WI38 (cell line): ENCODE results near the gene SRD5A1.

Experiments used
- H3K4me3 ChIP-seq: 2 replicates; pipeline ENCODE4 v1.5.1; 2011; ENCODE audit warnings: low read depth, mild to moderate bottlenecking, control low read depth, low read length
- TF ChIP-seq, protein P1 (sequence below): IDR thresholded peaks from 2 replicates; pipeline ENCODE4 v1.5.1; 2012; ENCODE audit warnings: low read depth, mild to moderate bottlenecking, control low read depth, low read length

The SRD5A1 gene

DNA sequence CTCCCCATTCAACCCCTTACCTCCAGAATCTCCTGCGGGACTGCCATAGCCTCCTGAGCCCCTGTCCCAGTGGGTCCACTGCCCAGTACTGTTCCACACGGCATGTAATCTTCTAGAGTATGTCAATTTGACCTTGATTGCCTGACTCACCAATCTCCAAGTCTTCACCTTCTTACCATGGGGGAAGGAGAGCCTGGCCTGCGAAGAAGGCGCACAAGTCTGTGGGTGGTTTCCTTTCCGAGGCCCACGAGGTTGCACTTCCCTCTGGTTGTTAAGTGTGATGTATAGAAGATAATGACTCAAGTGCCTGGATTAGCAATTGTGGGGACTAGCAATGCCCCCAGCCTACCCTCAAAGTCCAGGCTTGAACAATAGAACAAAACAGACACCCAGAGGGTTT, 71.8 kb downstream of the SRD5A1 start:
- TF ChIP-seq, protein P1, sequence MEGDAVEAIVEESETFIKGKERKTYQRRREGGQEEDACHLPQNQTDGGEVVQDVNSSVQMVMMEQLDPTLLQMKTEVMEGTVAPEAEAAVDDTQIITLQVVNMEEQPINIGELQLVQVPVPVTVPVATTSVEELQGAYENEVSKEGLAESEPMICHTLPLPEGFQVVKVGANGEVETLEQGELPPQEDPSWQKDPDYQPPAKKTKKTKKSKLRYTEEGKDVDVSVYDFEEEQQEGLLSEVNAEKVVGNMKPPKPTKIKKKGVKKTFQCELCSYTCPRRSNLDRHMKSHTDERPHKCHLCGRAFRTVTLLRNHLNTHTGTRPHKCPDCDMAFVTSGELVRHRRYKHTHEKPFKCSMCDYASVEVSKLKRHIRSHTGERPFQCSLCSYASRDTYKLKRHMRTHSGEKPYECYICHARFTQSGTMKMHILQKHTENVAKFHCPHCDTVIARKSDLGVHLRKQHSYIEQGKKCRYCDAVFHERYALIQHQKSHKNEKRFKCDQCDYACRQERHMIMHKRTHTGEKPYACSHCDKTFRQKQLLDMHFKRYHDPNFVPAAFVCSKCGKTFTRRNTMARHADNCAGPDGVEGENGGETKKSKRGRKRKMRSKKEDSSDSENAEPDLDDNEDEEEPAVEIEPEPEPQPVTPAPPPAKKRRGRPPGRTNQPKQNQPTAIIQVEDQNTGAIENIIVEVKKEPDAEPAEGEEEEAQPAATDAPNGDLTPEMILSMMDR: no peak
- no peak overlapping the region for H3K4me3 ChIP-seq

DNA sequence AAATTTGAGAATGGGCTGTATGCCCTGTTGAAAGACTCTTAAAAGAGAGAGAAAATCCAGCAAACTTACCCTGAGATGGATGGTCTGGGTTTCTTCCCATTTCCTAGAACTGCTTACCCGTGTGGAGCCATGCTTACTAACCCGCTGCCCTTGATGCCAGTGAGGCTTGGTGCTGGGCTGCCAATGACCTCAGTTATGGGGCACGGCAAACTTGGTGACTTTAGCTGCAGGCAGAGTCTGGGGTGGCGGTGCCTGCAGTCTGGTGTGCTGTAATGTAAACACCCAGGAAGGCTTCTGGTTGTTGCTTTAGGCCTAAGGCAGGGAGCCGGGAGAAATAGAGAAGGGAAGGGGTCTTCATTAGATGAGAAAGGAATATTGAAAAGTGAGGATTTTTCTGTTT, 72.7 kb downstream of the SRD5A1 start:
- TF ChIP-seq, protein P1: no peak
- no peak overlapping the region for H3K4me3 ChIP-seq

DNA sequence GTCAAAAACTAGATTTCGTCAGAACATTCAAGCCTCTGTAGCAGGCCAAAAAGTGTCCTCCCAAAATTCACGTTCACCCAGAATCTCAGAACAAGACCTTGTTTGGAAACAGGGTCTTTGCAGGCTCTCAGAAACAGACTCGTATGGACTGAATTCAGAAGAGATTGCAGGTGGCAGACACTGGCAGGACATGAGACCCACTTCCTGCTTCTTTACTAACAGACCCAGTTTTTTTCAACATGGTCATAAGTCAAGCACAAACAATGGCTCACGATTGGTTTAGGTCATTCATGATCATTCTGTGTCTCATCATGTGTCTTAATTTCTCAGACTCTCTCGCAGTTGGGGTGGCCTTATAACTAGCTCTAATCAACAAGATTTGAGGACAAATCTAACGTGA, 74.6 kb downstream of the SRD5A1 start:
- no peak overlapping the region for H3K4me3 ChIP-seq
- TF ChIP-seq, protein P1: no peak

DNA sequence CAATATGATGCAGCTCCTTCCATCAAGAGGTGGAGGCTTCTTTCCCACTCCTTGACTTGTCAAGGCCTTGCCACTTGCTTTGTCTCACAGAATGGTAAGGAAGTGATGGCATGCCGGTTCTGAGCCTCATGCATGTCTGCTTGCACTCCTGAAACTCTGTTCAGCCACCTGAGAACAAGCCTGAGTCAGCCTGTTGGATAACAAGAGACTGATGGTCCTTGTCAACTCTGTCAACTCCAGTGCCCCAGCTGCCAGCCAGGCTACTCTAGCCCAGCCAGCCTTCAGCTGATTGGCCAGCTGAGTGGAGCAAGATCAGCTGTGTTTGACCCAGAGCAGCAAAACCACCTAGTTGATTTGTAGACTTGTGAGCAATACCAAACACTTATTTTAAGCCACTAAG, 75.6 kb downstream of the SRD5A1 start:
- H3K4me3 ChIP-seq: no peak overlapping the region
- TF ChIP-seq, protein P1: no peak

DNA sequence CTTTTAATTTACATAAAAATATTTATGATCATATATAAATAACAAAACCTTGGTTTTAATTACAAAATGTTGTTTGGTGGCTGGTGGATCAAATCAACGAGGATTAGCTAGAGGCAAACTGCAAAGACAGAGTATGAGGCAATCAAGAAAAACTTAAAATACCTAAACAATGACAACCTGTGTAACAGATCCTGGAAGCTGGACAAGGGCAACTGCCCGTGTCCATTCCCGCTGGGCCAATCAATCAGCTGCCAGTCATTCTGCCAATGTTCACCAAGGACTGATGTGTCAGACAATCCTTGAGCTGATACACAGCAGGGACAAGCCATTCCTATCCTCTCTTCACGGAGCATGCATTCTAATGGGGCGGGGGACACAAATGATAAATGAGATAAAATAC, 76.8 kb downstream of the SRD5A1 start:
- TF ChIP-seq, protein P1: no peak
- H3K4me3 ChIP-seq: no peak overlapping the region

DNA sequence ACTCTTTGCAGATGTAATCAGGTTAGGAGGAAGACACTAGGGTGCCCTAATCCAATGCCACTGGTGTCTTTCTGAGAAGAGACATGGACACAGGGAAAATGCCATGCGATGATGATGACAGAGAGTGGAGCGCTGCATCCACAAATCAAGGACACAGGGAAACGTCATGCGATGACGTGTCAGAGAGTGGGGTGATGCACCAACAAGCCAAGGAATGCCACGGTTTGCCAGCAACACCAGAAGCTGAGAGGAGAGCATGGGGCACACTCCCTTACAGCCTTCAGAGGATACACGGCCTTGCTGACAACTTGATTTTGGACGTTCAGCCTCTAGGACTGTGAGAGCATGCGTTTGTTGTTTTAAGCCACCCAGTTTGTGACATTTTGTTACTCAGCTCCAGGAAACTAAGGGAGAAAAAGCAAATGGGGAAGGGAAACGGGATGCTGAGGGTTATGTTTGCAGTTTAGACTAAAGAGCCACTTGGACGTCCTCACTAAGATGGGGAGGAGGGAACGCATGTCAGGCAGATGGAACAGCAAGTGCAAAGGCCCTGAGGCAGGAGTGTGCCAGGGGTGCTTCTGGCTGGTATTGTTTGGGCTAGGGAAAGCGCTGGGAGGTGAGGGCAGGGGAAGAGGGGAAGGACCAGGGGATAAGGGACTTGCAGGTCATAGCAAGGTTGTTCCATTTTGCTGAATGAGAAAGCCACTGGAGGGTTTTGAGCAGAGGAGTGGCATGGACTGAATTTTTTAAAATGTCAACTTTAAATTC, 77.5 kb downstream of the SRD5A1 start:
- TF ChIP-seq, protein P1: no peak
- no peak overlapping the region for H3K4me3 ChIP-seq

DNA sequence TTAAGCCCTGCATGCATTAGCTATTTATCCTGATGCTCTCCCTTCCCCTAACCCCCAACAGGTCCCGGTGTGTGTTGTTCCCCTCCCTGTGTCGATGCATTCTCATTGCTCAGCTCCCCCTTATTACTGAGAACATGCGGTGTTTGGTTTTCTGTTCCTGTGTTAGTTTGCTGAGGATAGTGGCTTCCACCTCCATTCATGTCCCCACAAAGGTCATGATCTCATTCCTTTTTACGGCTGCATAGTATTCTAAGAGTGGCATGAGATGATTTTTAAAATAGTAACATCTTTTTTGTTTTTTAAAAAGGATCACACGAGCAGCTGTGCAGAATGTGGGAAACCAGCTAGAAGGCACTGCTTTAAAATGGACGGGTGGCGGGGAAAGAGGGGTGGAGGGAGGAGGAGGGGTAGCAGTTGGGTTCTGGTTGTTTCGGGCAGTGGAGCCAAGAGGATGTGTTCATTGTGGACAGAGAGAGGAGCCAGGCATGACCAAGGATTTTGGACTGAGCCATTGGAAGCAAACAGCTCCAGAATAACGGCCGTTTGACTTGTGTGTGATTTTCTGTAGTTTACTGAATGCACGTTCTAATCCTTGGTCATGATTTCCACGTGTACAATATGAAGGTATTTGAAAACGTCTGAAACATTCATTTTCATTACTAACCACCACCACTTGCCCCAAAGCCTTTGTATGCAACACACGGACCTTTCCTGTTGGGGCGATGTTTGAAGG, 78.3 kb downstream of the SRD5A1 start:
- TF ChIP-seq, protein P1: no peak
- peak overlapping the region; percentile 76 for H3K4me3 ChIP-seq
